Measurements from ENCODE around the gene SENP1. TPM values are rescaled to one million over a fixed set of nuclear protein-coding genes. Genes with fewer than 3 reads are reported as not detected.

The SENP1 gene
- total RNA-seq, 6 experiments from 2014 or later, result 3.6 to 6.5 (median 5.1) TPM

DNA sequence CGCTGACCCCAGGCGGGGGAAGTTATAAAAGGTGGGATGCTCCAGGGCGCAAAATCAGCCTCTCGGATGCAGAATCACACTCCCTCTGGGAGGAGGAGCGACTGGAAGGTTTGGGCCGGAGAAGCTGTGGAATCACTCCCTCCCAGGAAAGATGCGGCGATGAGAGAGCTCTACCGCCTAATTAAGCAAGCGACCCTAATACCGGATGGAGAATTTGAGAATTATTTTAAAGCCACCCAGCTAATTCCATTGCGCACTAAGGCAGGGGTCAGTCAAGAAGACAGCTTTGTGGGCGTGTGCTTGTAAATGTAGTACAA lies 103.5 kb downstream of the SENP1 start:
- Histone ChIP-seq H3K27ac (no peak overlapping the region), H3K27me3 (peaks cover 0 to 43% of the 10 kb centered on the region in 2 donors), H3K4me1 (peaks cover 0 to 40% (median 0%) of the 10 kb centered on the region in 4 donors), H3K36me3 (no peaks in the 10 kb centered on the region), H3K4me3 (no peak overlapping the region), H3K9me3 (no peaks in the 10 kb centered on the region)
- 20% methylated on average over 11 of the region's 13 CpGs for WGBS (ENCODE audit: insufficient coverage, low coverage, low lambda C conversion rate, missing lambda C conversion rate)
- no peak for DNase-seq
- no peak for ATAC-seq
- intact Hi-C loops (cut with DNase I), result no loop called here
- TF ChIP-seq, protein P1, sequence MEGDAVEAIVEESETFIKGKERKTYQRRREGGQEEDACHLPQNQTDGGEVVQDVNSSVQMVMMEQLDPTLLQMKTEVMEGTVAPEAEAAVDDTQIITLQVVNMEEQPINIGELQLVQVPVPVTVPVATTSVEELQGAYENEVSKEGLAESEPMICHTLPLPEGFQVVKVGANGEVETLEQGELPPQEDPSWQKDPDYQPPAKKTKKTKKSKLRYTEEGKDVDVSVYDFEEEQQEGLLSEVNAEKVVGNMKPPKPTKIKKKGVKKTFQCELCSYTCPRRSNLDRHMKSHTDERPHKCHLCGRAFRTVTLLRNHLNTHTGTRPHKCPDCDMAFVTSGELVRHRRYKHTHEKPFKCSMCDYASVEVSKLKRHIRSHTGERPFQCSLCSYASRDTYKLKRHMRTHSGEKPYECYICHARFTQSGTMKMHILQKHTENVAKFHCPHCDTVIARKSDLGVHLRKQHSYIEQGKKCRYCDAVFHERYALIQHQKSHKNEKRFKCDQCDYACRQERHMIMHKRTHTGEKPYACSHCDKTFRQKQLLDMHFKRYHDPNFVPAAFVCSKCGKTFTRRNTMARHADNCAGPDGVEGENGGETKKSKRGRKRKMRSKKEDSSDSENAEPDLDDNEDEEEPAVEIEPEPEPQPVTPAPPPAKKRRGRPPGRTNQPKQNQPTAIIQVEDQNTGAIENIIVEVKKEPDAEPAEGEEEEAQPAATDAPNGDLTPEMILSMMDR (IDR thresholded peaks at IDR 0.05), result no peak
- TF ChIP-seq POLR2A (IDR thresholded peaks at IDR 0.05), result no peak

DNA sequence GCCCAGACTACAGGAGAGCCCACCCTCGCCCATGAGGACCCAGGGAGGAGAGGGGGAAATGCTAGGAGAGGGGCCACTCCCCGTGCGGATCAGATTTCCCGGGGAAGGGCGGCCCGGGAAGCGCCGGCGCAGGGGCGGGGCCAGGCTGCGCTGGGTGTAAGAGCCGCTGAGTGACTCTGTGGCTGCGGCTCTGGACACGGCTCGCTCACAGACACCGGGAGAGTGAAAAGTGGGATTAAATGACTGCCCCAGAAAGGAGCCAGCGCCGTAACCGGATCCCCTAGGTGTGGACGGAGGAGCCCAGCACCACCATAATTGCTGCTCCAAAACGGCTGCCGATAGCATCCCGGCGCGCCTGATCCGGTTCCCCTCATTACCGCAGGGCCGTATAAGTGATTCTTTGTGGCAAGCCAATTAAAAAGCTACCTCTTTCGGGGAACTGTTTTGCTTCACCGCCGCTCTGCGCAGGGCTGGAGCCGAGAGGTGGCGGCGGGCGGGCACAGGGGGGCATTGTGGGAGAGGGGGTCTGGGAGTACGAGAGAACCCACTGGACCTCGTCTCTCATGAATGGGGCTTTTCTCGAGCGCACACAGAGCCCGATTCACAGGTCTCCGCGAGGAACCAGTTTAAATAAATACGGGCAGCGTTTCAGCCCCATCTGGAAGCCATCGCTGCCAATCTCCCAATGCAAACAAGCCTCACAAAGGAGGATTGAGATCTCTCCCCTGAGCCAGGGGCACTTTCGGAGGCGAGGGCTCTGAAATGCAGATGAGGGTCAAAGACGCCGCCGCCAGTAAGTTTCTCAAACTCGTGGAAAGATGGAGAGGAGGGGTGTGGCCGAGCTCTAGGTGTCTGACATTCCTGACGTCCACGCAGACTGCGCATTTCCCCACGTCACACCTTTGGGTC lies 104.1 kb downstream of the SENP1 start:
- Histone ChIP-seq H3K4me1 (peaks cover 0 to 40% (median 0%) of the 10 kb centered on the region in 4 donors), H3K36me3 (no peaks in the 10 kb centered on the region), H3K27ac (no peak overlapping the region), H3K27me3 (peaks cover 0 to 43% of the 10 kb centered on the region in 2 donors), H3K9me3 (no peaks in the 10 kb centered on the region), H3K4me3 (peak overlapping the region; percentile 12 to 16 (median 13))
- TF ChIP-seq POLR2A (IDR thresholded peaks at IDR 0.05), result no peak
- TF ChIP-seq, protein P1 (IDR thresholded peaks at IDR 0.05), result no peak
- 2% methylated on average over 25 of the region's 57 CpGs for WGBS (ENCODE audit: insufficient coverage, low coverage, low lambda C conversion rate, missing lambda C conversion rate)
- DNase-seq (peak in 2 of 3 donors; percentile 37 to 45), ATAC-seq (peak; percentile 41 to 68 (median 60))
- intact Hi-C loops (cut with DNase I), result no loop called here

DNA sequence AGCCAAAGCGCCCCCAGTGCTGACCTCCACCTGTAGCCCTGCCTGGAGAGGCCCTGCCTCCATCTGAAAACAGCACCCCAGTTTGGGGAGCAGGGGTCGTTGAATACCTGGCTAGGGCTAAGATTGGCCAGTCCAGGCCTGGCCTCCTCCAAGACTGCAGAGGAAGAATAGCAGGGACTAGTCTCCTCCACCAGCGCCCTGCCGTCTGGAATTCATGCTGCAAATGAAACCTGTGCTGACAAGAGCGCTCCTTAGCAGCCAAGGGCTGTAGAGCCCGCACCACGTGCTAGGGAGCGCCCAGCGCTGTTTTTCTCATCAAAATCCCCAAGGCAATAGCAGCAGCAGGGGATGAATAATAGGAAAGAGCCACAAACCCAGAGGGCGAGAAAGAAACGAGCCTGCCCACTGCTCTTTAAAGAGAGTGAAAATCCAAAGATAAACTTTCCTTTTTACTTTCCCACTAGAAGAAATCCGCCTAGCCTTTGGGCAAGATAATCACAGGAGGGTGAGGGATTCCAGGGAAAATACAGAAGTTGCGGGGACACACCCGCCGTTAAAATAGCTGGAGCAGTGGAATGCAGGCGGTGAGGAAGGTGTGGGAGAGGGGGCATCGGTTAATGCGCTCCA lies 104.9 kb downstream of the SENP1 start:
- Histone ChIP-seq H3K9me3 (no peaks in the 10 kb centered on the region), H3K4me1 (peaks cover 0 to 48% (median 0%) of the 10 kb centered on the region in 4 donors), H3K36me3 (no peaks in the 10 kb centered on the region), H3K27ac (no peak overlapping the region), H3K27me3 (peaks cover 0 to 43% of the 10 kb centered on the region in 2 donors), H3K4me3 (peak overlapping the region; percentile 12 to 16 (median 13))
- 37% methylated on average over 15 of the region's 18 CpGs for WGBS (ENCODE audit: insufficient coverage, low coverage, low lambda C conversion rate, missing lambda C conversion rate)
- intact Hi-C loops (cut with DNase I), result no loop called here
- ATAC-seq, result no peak
- TF ChIP-seq, protein P1 (IDR thresholded peaks at IDR 0.05), result no peak
- no peak for DNase-seq

DNA sequence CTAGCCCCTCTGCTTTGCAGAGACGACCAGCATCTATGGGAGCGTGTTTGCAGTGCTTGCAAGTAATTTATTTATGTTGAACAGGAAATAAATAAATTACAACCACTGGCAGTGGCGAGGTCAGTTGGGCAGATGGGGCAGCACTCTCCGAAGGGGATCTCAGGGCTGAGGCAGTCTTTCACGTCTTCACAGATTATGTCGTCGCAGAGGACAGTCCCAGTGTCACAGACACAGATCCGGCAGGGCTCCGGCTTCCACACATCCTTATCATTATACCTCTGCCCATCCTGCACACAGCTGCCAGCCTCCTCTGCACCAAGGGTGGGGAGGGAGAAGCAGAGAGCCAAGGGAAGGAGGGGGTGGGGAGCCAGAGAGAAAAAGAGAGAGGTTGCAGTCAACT lies 106.1 kb downstream of the SENP1 start:
- Histone ChIP-seq H3K27me3 (peaks cover 0 to 40% of the 10 kb centered on the region in 2 donors), H3K27ac (no peak overlapping the region), H3K4me1 (peaks cover 0 to 51% (median 0%) of the 10 kb centered on the region in 4 donors), H3K4me3 (no peak overlapping the region), H3K36me3 (no peaks in the 10 kb centered on the region), H3K9me3 (no peaks in the 10 kb centered on the region)
- WGBS (ENCODE audit: insufficient coverage, low coverage, low lambda C conversion rate, missing lambda C conversion rate), result 85% methylated on average over 8 of the region's 9 CpGs
- TF ChIP-seq POLR2A (IDR thresholded peaks at IDR 0.05), result no peak
- TF ChIP-seq, protein P1 (IDR thresholded peaks at IDR 0.05), result no peak
- DNase-seq (no peak), ATAC-seq (no peak)
- intact Hi-C loops (cut with DNase I), result no loop called here
